ENCODE measurements around the gene NR1I3. TPM values are rescaled to one million over a fixed set of nuclear protein-coding genes. Genes with fewer than 3 reads are reported as not detected.
A peak's percentile ranks its signal among the peaks of the same experiment; 100 is the strongest.

The NR1I3 gene
- total RNA-seq, 1 donor from 2014 or later: not detected

- Mint-ChIP-seq H3K27ac (ENCODE audit: unreplicated experiment) (no peak overlapping the region), H3K27me3 (ENCODE audit: low read depth) (no peaks in the 10 kb centered on the region), H3K36me3 (ENCODE audit: low read depth) (peaks cover 21% of the 10 kb centered on the region), H3K4me1 (peaks cover 34% of the 10 kb centered on the region), H3K4me3 (peak overlapping the region; percentile 21), H3K9me3 (no peaks in the 10 kb centered on the region)
- TF ChIP-seq CTCF (conservative IDR thresholded peaks at IDR 0.05): no peak
- no peak for DNase-seq (ENCODE audit: low read depth, low spot score)
These were observed 31.4 kb downstream of the NR1I3 start for GRCh38 chr1:161206411-161207140.

GRCh38 chr1:161201836-161202712, 35.9 kb downstream of the NR1I3 start, which contains the start of gene NDUFS2:
Gene NDUFS2 (plus strand): TSS chr1:161202367. CDS start chr1:161202386, 19 bp downstream.
- peaks cover 12% of the 10 kb centered on the region for H3K36me3 Mint-ChIP-seq (ENCODE audit: low read depth)
- H3K27ac Mint-ChIP-seq (ENCODE audit: unreplicated experiment): peak within 1 kb of the TSS; percentile 98
- H3K4me1 Mint-ChIP-seq: peaks cover 66% of the 10 kb centered on the region
- peak within 1 kb of the TSS; percentile 96 for H3K4me3 Mint-ChIP-seq
- H3K27me3 Mint-ChIP-seq (ENCODE audit: low read depth): no peaks in the 10 kb centered on the region
- TF ChIP-seq CTCF (conservative IDR thresholded peaks at IDR 0.05): peak; percentile 40
- peak; percentile 87 for DNase-seq (ENCODE audit: low read depth, low spot score)
- no peaks in the 10 kb centered on the region for H3K9me3 Mint-ChIP-seq

- Mint-ChIP-seq H3K4me3 (peak overlapping the region; percentile 96), H3K27me3 (ENCODE audit: low read depth) (no peaks in the 10 kb centered on the region), H3K27ac (ENCODE audit: unreplicated experiment) (peak overlapping the region; percentile 96), H3K4me1 (peaks cover 71% of the 10 kb centered on the region), H3K36me3 (ENCODE audit: low read depth) (peaks cover 12% of the 10 kb centered on the region), H3K9me3 (no peaks in the 10 kb centered on the region)
- TF ChIP-seq CTCF (conservative IDR thresholded peaks at IDR 0.05): no peak
- peak; percentile 48 for DNase-seq (ENCODE audit: low read depth, low spot score)
These were observed 36.8 kb downstream of the NR1I3 start for GRCh38 chr1:161200992-161201835.

- TF ChIP-seq CTCF (conservative IDR thresholded peaks at IDR 0.05): no peak
- Mint-ChIP-seq H3K4me1 (peaks cover 71% of the 10 kb centered on the region), H3K9me3 (no peaks in the 10 kb centered on the region), H3K27me3 (ENCODE audit: low read depth) (no peaks in the 10 kb centered on the region), H3K36me3 (ENCODE audit: low read depth) (peaks cover 12% of the 10 kb centered on the region), H3K27ac (ENCODE audit: unreplicated experiment) (peak overlapping the region; percentile 96), H3K4me3 (peak overlapping the region; percentile 96)
- DNase-seq (ENCODE audit: low read depth, low spot score): no peak
These were observed 37.5 kb downstream of the NR1I3 start for GRCh38 chr1:161200421-161200991.
